WTC11 (cell line): Measurements from ENCODE around the gene COQ2.

Experiments used
- ATF3 ChIP-seq: sonication (generic); formaldehyde crosslinking; conservative IDR thresholded peaks from 2 replicates; pipeline ENCODE4 v1.8.1; 2022; ENCODE audit warnings: mild to moderate bottlenecking, missing genetic modification reagents
- CBFB ChIP-seq: sonication (generic); formaldehyde crosslinking; IDR thresholded peaks from 2 replicates; pipeline ENCODE4 v1.8.1; 2022; ENCODE audit warnings: mild to moderate bottlenecking, low read depth, missing genetic modification reagents
- CTCF ChIP-seq: fragments of 200-600 bp; IDR thresholded peaks from 2 replicates; pipeline ENCODE4 v1.8.0; 2022; ENCODE audit warnings: antibody characterized with exemption
- ERG ChIP-seq: fragments of 250-450 bp; sonication (Bioruptor Pico); IDR thresholded peaks from 2 replicates; pipeline ENCODE4 v1.8.0; 2021; ENCODE audit warnings: mild to moderate bottlenecking
- GRHL2 ChIP-seq: fragments of 250-450 bp; sonication (Bioruptor Pico); IDR thresholded peaks from 2 replicates; pipeline ENCODE4 v1.8.0; 2022; ENCODE audit warnings: mild to moderate bottlenecking, moderate library complexity; ENCODE audit not compliant: insufficient replicate concordance, severe bottlenecking
- MYBL2 ChIP-seq: sonication (generic); formaldehyde crosslinking; IDR thresholded peaks from 2 replicates; pipeline ENCODE4 v1.8.1; 2023; ENCODE audit warnings: mild to moderate bottlenecking, moderate library complexity, missing genetic modification reagents
- USF2 ChIP-seq: sonication (generic); formaldehyde crosslinking; IDR thresholded peaks from 2 replicates; pipeline ENCODE4 v1.8.1; 2023; ENCODE audit warnings: mild to moderate bottlenecking, missing genetic modification reagents, moderate library complexity
- ZNF423 ChIP-seq: fragments of 250-450 bp; sonication (Bioruptor Pico); IDR thresholded peaks from 2 replicates; pipeline ENCODE4 v2.1.2; 2022; ENCODE audit warnings: mild to moderate bottlenecking, moderate library complexity
- TF ChIP-seq, protein P1 (sequence below): sonication (generic); formaldehyde crosslinking; IDR thresholded peaks from 2 replicates; pipeline ENCODE4 v1.8.0; 2022; ENCODE audit warnings: mild to moderate bottlenecking, missing genetic modification reagents
- TF ChIP-seq, protein P2 (sequence below): sonication (generic); formaldehyde crosslinking; IDR thresholded peaks from 2 replicates; pipeline ENCODE4 v1.8.1; 2022; ENCODE audit warnings: low read depth, missing genetic modification reagents, borderline replicate concordance
- TF ChIP-seq, protein P3 (sequence below): sonication (generic); formaldehyde crosslinking; IDR thresholded peaks from 2 replicates; pipeline ENCODE4 v1.8.1; 2022; ENCODE audit warnings: missing genetic modification reagents, borderline replicate concordance

- TF ChIP-seq, protein P1, sequence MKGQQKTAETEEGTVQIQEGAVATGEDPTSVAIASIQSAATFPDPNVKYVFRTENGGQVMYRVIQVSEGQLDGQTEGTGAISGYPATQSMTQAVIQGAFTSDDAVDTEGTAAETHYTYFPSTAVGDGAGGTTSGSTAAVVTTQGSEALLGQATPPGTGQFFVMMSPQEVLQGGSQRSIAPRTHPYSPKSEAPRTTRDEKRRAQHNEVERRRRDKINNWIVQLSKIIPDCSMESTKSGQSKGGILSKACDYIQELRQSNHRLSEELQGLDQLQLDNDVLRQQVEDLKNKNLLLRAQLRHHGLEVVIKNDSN (CRISPR knock-in tag): no peak
- no peak for TF ChIP-seq GRHL2 (CRISPR knock-in tag)
- no peak for TF ChIP-seq CBFB
- TF ChIP-seq CTCF: no peak
- TF ChIP-seq, protein P2, sequence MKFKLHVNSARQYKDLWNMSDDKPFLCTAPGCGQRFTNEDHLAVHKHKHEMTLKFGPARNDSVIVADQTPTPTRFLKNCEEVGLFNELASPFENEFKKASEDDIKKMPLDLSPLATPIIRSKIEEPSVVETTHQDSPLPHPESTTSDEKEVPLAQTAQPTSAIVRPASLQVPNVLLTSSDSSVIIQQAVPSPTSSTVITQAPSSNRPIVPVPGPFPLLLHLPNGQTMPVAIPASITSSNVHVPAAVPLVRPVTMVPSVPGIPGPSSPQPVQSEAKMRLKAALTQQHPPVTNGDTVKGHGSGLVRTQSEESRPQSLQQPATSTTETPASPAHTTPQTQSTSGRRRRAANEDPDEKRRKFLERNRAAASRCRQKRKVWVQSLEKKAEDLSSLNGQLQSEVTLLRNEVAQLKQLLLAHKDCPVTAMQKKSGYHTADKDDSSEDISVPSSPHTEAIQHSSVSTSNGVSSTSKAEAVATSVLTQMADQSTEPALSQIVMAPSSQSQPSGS (CRISPR knock-in tag): no peak
- TF ChIP-seq, protein P3, sequence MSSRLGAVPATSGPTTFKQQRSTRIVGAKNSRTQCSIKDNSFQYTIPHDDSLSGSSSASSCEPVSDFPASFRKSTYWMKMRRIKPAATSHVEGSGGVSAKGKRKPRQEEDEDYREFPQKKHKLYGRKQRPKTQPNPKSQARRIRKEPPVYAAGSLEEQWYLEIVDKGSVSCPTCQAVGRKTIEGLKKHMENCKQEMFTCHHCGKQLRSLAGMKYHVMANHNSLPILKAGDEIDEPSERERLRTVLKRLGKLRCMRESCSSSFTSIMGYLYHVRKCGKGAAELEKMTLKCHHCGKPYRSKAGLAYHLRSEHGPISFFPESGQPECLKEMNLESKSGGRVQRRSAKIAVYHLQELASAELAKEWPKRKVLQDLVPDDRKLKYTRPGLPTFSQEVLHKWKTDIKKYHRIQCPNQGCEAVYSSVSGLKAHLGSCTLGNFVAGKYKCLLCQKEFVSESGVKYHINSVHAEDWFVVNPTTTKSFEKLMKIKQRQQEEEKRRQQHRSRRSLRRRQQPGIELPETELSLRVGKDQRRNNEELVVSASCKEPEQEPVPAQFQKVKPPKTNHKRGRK: no peak
- TF ChIP-seq ZNF423 (CRISPR knock-in tag): no peak
- TF ChIP-seq USF2 (CRISPR knock-in tag): no peak
- TF ChIP-seq MYBL2 (CRISPR knock-in tag): no peak
- no peak for TF ChIP-seq ERG (CRISPR knock-in tag)
- no peak for TF ChIP-seq ATF3
These were observed 23.3 kb downstream of the COQ2 start for GRCh38 chr4:83261307-83261706.
